GM21717 (cell line): ENCODE data around the gene PCDHB3.
"Not testable (repeated sequence)": the region's sequence is repeated elsewhere in the genome, so short reads cannot be mapped to it uniquely, and the experiment has no call there.

Experiments
- ATAC-seq: cut with Tn5 transposase; IDR thresholded peaks from one replicate; pipeline ENCODE4 v1.9.1; 2021; ENCODE audit warnings: mild to moderate bottlenecking, moderate library complexity; ENCODE audit not compliant: unreplicated experiment

Gene PCDHB3

DNA sequence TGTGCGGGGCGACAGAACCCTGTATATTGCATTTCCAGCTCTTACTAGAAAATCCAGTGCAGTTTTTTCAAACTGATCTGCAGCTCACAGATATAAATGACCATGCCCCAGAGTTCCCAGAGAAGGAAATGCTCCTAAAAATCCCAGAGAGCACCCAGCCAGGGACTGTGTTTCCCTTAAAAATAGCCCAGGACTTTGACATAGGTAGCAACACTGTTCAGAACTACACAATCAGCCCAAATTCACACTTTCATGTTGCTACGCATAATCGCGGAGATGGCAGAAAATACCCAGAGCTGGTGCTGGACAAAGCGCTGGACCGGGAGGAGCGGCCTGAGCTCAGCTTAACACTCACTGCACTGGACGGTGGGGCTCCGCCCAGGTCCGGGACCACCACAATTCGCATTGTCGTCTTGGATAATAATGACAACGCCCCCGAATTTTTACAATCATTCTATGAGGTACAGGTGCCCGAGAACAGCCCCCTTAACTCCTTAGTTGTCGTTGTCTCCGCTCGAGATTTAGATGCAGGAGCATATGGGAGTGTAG, 35.5 kb downstream of the PCDHB3 start:
- ATAC-seq: no peak

DNA sequence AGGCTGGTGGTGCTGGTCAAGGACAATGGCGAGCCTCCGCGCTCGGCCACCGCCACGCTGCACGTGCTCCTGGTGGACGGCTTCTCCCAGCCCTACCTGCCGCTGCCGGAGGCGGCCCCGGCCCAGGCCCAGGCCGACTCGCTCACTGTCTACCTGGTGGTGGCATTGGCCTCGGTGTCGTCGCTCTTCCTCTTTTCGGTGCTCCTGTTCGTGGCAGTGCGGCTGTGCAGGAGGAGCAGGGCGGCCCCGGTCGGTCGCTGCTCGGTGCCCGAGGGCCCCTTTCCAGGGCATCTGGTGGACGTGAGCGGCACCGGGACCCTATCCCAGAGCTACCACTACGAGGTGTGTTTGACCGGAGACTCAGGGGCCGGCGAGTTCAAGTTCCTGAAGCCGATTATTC, 37.1 kb downstream of the PCDHB3 start:
- not testable (repeated sequence) for ATAC-seq

DNA sequence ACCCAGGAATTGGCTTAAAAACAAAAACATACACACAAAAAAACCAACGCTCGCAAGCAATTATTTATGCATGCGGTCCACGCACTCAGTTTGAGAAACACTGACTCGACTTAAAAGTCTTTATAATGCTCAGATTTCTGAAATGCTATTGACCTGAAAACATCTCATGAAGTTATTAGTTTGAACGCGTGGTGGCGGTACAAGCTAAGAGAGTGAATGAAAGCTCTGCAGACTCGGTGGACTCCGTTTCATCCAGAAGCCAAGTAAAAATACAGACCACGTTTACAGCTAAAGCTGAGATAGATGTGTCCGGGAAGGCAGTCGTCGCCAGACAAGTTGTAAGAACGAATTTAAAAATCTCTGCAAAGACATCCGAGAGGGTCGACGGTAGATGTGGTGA, 49.5 kb downstream of the PCDHB3 start, which contains the start of gene PCDHB6:
Gene PCDHB6, plus strand, starts transcription at position 246 of the 400 bp plus-strand sequence. CDS start 201 bp downstream, outside the sequence.
- no peak for ATAC-seq

DNA sequence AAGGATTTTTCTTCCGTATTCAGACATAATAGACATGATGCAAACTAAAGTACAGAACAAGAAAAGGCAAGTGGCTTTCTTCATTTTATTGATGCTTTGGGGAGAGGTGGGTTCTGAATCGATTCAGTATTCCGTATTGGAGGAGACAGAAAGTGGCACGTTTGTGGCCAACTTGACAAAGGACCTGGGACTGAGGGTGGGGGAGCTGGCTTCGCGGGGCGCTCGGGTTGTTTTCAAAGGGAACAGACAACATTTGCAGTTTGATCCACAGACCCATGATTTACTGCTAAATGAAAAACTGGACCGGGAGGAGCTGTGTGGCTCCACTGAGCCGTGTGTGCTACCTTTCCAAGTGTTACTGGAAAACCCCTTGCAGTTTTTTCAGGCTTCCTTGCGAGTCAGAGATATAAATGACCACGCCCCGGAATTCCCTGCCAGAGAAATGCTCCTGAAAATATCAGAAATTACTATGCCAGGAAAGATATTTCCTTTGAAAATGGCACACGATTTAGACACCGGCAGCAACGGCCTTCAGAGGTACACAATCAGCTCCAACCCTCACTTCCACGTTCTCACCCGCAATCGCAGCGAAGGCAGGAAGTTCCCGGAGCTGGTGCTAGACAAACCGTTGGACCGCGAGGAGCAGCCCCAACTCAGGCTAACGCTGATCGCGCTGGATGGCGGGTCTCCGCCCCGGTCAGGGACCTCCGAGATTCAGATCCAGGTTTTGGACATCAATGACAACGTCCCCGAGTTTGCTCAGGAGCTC, 50.1 kb downstream of the PCDHB3 start:
- ATAC-seq: no peak

DNA sequence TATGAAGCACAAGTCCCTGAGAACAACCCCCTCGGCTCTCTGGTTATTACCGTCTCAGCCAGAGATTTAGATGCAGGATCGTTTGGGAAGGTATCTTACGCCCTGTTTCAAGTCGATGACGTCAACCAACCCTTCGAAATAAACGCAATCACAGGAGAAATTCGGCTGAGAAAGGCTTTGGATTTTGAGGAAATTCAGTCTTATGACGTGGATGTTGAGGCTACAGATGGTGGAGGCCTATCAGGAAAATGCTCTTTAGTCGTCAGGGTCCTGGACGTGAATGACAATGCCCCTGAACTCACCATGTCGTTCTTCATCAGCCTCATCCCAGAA, 50.7 kb downstream of the PCDHB3 start:
- ATAC-seq: no peak

DNA sequence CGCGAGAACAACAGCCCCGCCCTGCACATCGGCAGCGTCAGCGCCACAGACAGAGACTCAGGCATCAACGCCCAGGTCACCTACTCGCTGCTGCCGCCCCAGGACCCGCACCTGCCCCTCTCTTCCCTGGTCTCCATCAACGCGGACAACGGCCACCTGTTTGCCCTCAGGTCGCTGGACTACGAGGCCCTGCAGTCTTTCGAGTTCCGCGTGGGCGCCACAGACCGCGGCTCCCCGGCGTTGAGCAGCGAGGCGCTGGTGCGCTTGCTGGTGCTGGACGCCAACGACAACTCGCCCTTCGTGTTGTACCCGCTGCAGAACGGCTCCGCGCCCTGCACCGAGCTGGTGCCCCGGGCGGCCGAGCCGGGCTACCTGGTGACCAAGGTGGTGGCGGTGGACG, 51.4 kb downstream of the PCDHB3 start:
- ATAC-seq: not testable (repeated sequence)

DNA sequence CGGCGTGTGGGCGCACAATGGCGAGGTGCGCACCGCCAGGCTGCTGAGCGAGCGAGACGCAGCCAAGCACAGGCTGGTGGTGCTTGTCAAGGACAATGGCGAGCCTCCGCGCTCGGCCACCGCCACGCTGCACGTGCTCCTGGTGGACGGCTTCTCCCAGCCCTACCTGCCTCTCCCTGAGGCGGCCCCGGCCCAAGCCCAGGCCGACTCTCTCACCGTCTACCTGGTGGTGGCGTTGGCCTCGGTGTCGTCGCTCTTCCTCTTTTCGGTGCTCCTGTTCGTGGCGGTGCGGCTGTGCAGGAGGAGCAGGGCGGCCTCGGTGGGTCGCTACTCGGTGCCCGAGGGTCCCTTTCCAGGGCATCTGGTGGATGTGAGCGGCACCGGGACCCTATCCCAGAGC, 51.8 kb downstream of the PCDHB3 start:
- ATAC-seq: not testable (repeated sequence)
